Hepatic stellate cell (primary cell): ENCODE results near the gene DCAF4L1.
A peak's percentile ranks its signal among the peaks of the same experiment; 100 is the strongest.

ENCODE experiments used
- DNase-seq: peaks from one replicate; pipeline ENCODE4 v3.0.0; 2011; ENCODE audit warnings: low spot score

DCAF4L1 gene

GRCh38 chr4:41990365-41991111, 9.0 kb downstream of the DCAF4L1 start, which contains the start of gene SLC30A9:
Gene SLC30A9 (plus strand): TSS chr4:41990530. CDS start chr4:41990652, 122 bp downstream.
- DNase-seq: peak; percentile 95

- no peak for DNase-seq
Measured at GRCh38 chr4:41991916-41992767, 10.6 kb downstream of the DCAF4L1 start.

DNA sequence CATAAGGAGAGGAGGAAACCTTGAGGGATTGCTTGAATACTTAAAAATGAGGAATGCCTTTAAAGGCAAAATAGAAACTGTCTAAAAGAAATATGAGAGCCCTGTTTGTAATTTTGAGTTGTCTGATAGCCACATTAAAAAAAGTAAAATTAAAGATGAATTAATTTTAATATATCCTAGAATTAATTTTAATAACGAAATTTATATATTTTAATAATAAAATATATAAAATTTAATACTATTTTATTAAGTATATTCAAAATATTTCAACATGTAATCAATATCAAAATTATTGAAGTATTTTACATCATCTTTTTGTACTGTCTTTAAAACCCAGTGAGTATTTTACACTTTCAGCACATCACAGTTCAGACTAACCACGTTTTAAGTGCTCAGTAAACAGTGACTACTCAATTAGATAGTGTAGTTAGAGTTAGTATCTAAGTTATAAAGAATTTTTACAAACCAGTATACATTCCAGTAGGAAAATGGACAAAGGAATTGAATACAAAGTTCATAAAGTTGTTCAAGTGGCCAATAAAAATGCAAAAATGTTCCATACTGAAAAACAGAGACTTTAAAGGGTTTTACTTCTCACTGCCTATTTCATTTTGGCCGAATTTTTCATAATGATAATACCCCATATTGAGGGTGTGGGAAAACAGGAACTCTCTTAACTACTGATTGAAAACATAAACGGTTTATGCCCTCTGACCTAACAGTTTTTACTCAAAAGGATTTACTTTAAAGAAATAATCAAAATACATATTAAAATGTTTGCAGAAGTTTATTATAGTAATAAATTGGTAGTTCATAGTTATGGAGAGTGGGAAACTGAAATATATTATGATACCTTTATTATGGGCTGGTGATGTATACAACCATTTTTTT, 11.7 kb downstream of the DCAF4L1 start:
- no peak for DNase-seq

GRCh38 chr4:41994461-41994985, 13.0 kb downstream of the DCAF4L1 start:
- no peak for DNase-seq

- DNase-seq: no peak
Measured at GRCh38 chr4:41998019-41998418, 16.5 kb downstream of the DCAF4L1 start.

DNA sequence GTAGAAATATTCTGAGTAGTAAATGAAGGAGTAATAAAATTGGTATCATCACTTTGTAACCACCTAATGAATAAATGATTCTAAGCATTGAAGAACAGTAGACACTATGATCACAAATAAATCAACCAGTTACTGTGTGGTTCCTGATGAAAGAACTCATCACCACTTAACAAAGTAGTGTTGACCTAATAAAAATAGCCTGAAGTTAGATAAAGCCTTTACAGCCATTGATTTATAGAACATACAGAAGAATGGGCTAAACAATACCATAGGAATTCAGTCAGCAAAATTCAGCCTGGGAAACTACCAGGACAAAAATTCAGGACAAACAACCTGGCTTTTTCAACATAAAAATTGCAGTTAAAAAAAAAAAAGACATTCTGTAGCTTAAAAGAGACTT, 17.8 kb downstream of the DCAF4L1 start:
- DNase-seq: no peak

- no peak for DNase-seq
Measured at GRCh38 chr4:42008011-42008786, 26.6 kb downstream of the DCAF4L1 start.

DNA sequence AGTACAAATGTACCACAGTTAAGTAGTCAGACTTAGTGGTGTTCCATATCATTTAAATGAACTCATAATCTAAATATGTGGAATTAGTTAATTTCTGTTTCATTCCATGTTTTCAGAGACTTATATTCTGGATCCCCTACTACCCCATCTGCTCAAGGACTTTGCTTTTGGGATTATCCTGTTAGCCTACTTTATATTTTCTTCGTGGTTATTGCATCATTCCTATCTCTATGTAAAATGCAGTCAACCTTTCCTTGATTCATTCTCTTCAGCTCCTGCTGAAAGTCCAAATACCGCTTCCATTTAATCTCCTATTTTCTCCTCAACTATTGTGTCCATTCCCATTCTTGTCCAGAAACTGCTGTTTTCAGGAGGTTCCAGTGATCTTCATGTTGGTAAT, 33.9 kb downstream of the DCAF4L1 start:
- DNase-seq: no peak

GRCh38 chr4:42018451-42018850, 36.9 kb downstream of the DCAF4L1 start:
- DNase-seq: no peak
